PFSK-1 (cell line): ENCODE results near the gene EVA1B. TPM values are rescaled to one million over a fixed set of nuclear protein-coding genes. Genes with fewer than 3 reads are reported as not detected.

ENCODE experiments used
- FOXP2 ChIP-seq: optimal IDR thresholded peaks from 2 replicates; pipeline ENCODE3; 2011; ENCODE audit warnings: borderline replicate concordance, control low read depth, inconsistent platforms; ENCODE audit not compliant: insufficient read depth; ENCODE audit errors: extremely low read length, extremely low read depth
- POLR2AphosphoS5 ChIP-seq: IDR thresholded peaks from 2 replicates; pipeline ENCODE4 v1.6.1; 2012; ENCODE audit warnings: low read depth, mild to moderate bottlenecking, control low read depth, low read length, moderate library complexity
- REST ChIP-seq, 2 experiments: IDR thresholded peaks; 2 replicates each; pipeline versions ENCODE4 v1.6.1 to v1.8.0; 2011 to 2012; ENCODE audit warnings: low read depth in 2 of 2, low read length in 2 of 2, control low read depth in 1 of 2, inconsistent platforms in 1 of 2, mild to moderate bottlenecking in 1 of 2, moderate library complexity in 1 of 2; ENCODE audit not compliant: insufficient read depth in 1 of 2
- SIN3A ChIP-seq: IDR thresholded peaks from 2 replicates; pipeline ENCODE4 v1.6.1; 2012; ENCODE audit warnings: mild to moderate bottlenecking, low read length, moderate library complexity, borderline replicate concordance; ENCODE audit not compliant: insufficient read depth
- TAF1 ChIP-seq: IDR thresholded peaks from 2 replicates; pipeline ENCODE4 v1.6.1; 2012; ENCODE audit warnings: low read length, control low read depth, borderline replicate concordance; ENCODE audit not compliant: insufficient read depth
- polyA plus RNA-seq: library from polyadenylated mRNA; unstranded; fragments of >200 nt; gene quantifications from one replicate; pipeline ENCODE4 v1.2.1, GENCODE V29; 2012; ENCODE audit warnings: low read depth, missing spikeins; ENCODE audit not compliant: insufficient read length

The EVA1B gene, protein sequence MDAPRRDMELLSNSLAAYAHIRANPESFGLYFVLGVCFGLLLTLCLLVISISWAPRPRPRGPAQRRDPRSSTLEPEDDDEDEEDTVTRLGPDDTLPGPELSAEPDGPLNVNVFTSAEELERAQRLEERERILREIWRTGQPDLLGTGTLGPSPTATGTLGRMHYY
- polyA plus RNA-seq = 257 TPM

- TF ChIP-seq REST (IDR thresholded peaks at IDR 0.05; ENCODE audit: insufficient read depth in 1 of 2, low read depth in 2 of 2, low read length in 2 of 2) = no peak
- TF ChIP-seq POLR2AphosphoS5 = no peak; the same call in 1 of the 2 replicates
- peak; percentile 81; the same call in 1 of the 2 replicates for TF ChIP-seq SIN3A
- TF ChIP-seq FOXP2 = no peak
- TF ChIP-seq TAF1 = no peak; the same call in 1 of the 2 replicates
Observed at GRCh38 chr1:36323636-36324352, at the start of gene EVA1B. Gene EVA1B (minus strand): TSS chr1:36323645. CDS start chr1:36323037, 608 bp downstream.

- no peak for TF ChIP-seq REST (IDR thresholded peaks at IDR 0.05; ENCODE audit: insufficient read depth in 1 of 2, low read depth in 2 of 2, low read length in 2 of 2)
- no peak for TF ChIP-seq FOXP2
- no peak for TF ChIP-seq SIN3A
- TF ChIP-seq POLR2AphosphoS5 = no peak
- no peak for TF ChIP-seq TAF1
Observed at GRCh38 chr1:36372617-36373016, 49.2 kb upstream of the EVA1B start.

DNA sequence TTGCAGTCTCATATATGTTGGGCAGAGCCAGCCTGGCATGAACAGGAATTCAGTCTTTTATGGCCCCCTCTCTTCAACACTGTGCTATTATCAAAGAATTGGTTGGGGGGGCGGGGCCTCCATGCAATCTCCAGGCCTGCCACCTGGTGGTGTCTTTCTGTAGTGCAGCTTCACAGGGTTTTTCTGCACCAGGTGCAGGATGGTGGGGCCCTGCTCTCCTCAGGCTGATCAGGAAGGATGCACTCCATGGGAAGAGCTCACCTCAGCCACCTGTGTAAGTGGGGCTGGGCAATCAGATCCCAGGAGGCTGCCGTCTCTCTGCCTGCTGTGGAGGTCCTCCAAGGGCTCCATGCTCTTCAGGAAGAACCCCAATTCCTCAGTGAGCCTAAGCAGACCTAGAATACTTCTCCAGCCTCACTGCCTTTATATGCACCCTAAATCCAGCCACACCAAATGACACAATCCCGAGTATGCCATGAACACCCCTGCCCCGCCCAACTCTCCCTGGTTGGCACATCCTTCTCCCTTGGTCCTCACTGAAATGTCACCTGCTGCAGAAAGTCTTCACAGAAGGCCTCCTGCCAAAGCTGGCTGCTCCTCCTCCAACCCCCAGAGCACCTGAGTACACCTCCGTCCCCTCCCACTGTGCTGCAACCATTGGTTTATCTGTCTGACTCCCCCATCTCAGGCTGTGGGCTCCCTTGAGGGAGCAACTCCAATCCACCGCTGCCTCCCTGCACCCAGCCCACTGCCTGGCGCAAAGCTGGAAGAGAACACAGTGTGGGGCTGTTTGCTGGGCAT, 45.8 kb upstream of the EVA1B start:
- TF ChIP-seq REST (IDR thresholded peaks at IDR 0.05; ENCODE audit: insufficient read depth in 1 of 2, low read depth in 2 of 2, low read length in 2 of 2) (no peak), POLR2AphosphoS5 (no peak), SIN3A (no peak), FOXP2 (no peak), TAF1 (no peak)

GRCh38 chr1:36367798-36368197, 44.4 kb upstream of the EVA1B start:
- TF ChIP-seq TAF1 (no peak), REST (IDR thresholded peaks at IDR 0.05; ENCODE audit: insufficient read depth in 1 of 2, low read depth in 2 of 2, low read length in 2 of 2) (no peak), FOXP2 (no peak), SIN3A (no peak), POLR2AphosphoS5 (no peak)
